Keratinocyte (primary cell): Measurements from ENCODE around the gene OR6M1. TPM values are rescaled to one million over a fixed set of nuclear protein-coding genes. Genes with fewer than 3 reads are reported as not detected.

Experiments used
- DNase-seq: peaks from one replicate; pipeline ENCODE4 v3.0.0-alpha.2; 2011; ENCODE audit warnings: low read depth, missing footprints, low spot score
- FAIRE-seq: peaks from 2 replicates; lab custom pipeline; 2011; peaks lifted over from hg19 to GRCh38; lab: Jason Lieb, UNC
- H2AFZ ChIP-seq: 2 replicates; pipeline ENCODE4 v1.6.0; 2012; ENCODE audit warnings: low read length, control low read depth, inconsistent platforms; ENCODE audit not compliant: control insufficient read depth
- H3K27ac ChIP-seq: 2 replicates; pipeline ENCODE4 v1.5.1; 2011; ENCODE audit warnings: low read length; ENCODE audit not compliant: control insufficient read depth, insufficient read depth
- H3K27me3 ChIP-seq: 3 replicates; pipeline ENCODE4 v1.6.0; 2011; ENCODE audit warnings: low read length; ENCODE audit not compliant: control insufficient read depth, insufficient read depth; ENCODE audit errors: extremely low read depth
- H3K36me3 ChIP-seq, 2 experiments: 2 replicates in 1 of 2; 3 replicates in 1 of 2; pipeline ENCODE4 v1.5.1; 2011; ENCODE audit warnings: low read length in 2 of 2, mild to moderate bottlenecking in 1 of 2; ENCODE audit not compliant: control insufficient read depth in 2 of 2, insufficient read depth in 2 of 2; ENCODE audit errors: extremely low read depth in 1 of 2
- H3K4me1 ChIP-seq: 3 replicates; pipeline ENCODE4 v1.5.1; 2011; ENCODE audit warnings: low read length; ENCODE audit not compliant: control insufficient read depth, insufficient read depth; ENCODE audit errors: extremely low read depth
- H3K4me2 ChIP-seq: 3 replicates; pipeline ENCODE4 v1.6.0; 2011; ENCODE audit warnings: low read depth, low read length; ENCODE audit not compliant: control insufficient read depth, insufficient read depth; ENCODE audit errors: extremely low read depth
- H3K4me3 ChIP-seq, 3 experiments: fragments of 200-600 bp in 1 of 3; sonication (generic) in 1 of 3; 2 replicates in 2 of 3; 3 replicates in 1 of 3; pipeline ENCODE4 v1.5.1; 2011 to 2016; ENCODE audit warnings: low read length in 3 of 3, mild to moderate bottlenecking in 3 of 3, control low read depth in 2 of 3, inconsistent platforms in 1 of 3, low read depth in 1 of 3, mixed read lengths in 1 of 3, mixed run types in 1 of 3, moderate library complexity in 1 of 3; ENCODE audit not compliant: control insufficient read depth in 2 of 3, insufficient read depth in 2 of 3; ENCODE audit errors: extremely low read depth in 1 of 3
- H3K79me2 ChIP-seq: 2 replicates; pipeline ENCODE4 v1.6.0; 2012; ENCODE audit warnings: low read length; ENCODE audit not compliant: control insufficient read depth, insufficient read depth
- H3K9ac ChIP-seq: 3 replicates; pipeline ENCODE4 v1.6.0; 2011; ENCODE audit warnings: low read length; ENCODE audit not compliant: control insufficient read depth, insufficient read depth; ENCODE audit errors: extremely low read depth
- H3K9me1 ChIP-seq: 3 replicates; pipeline ENCODE4 v1.6.0; 2011; ENCODE audit warnings: low read length; ENCODE audit not compliant: control insufficient read depth, insufficient read depth; ENCODE audit errors: extremely low read depth
- H3K9me3 ChIP-seq: 2 replicates; pipeline ENCODE4 v1.5.1; 2012; ENCODE audit warnings: low read depth, low read length; ENCODE audit not compliant: control insufficient read depth
- H4K20me1 ChIP-seq: 3 replicates; pipeline ENCODE4 v1.6.0; 2011; ENCODE audit warnings: low read length; ENCODE audit not compliant: control insufficient read depth, insufficient read depth; ENCODE audit errors: extremely low read depth
- CTCF ChIP-seq, 3 experiments: IDR thresholded peaks in 1 of 3; conservative IDR thresholded peaks in 1 of 3; optimal IDR thresholded peaks in 1 of 3; 2 replicates in 2 of 3; 3 replicates in 1 of 3; pipeline versions ENCODE3 to v1.5.1; 2011; ENCODE audit warnings: low read length in 3 of 3, mild to moderate bottlenecking in 3 of 3, moderate library complexity in 2 of 3, control low read depth in 1 of 3, inconsistent platforms in 1 of 3; ENCODE audit not compliant: insufficient read depth in 2 of 3; ENCODE audit errors: extremely low read depth in 1 of 3
- EZH2 ChIP-seq: IDR thresholded peaks from one replicate; pipeline ENCODE4 v1.6.1; 2012; ENCODE audit warnings: inconsistent platforms, mild to moderate bottlenecking, low read length, moderate library complexity
- dilution Hi-C: fragments of 300-500 bp; cut with MboI; formaldehyde crosslinking; loops from one replicate; pipeline ENCODE4 v1.7.0; 2020; ENCODE audit warnings: low sequenced_read_pairs; ENCODE audit not compliant: extremely low pct_ligation_motif_present
- polyA plus RNA-seq, 5 experiments: library from polyadenylated mRNA; depleted of rRNA in 3 of 5; stranded (reverse) in 3 of 5; stranded (forward) in 1 of 5; unstranded in 1 of 5; fragments of >200 nt; gene quantifications; 1 replicate in 1 of 5; 2 replicates in 3 of 5; 3 replicates in 1 of 5; pipeline versions ENCODE4 v1.2.1 to v1.2.3, GENCODE V29; 2011 to 2012; ENCODE audit warnings: missing spikeins in 2 of 5, low read depth in 1 of 5, low replicate concordance in 1 of 5

OR6M1 gene
- polyA plus RNA-seq, 1 donor (not counting 4 experiments of a cell fraction or from before 2014, with no cell fraction given), result not detected

- no peaks in the 10 kb centered on the region for H3K79me2 ChIP-seq
- H2AFZ ChIP-seq, result no peak overlapping the region
- H3K9ac ChIP-seq, result no peak overlapping the region
- H3K4me3 ChIP-seq, result no peak overlapping the region
- dilution Hi-C loops, result no loop called here
- H3K9me3 ChIP-seq, result no peaks in the 10 kb centered on the region
- H4K20me1 ChIP-seq, result no peaks in the 10 kb centered on the region
- no peak overlapping the region for H3K4me2 ChIP-seq
- TF ChIP-seq CTCF (optimal IDR thresholded peaks at IDR 0.05 in 1 of 3, IDR thresholded peaks at IDR 0.05 in 1 of 3, conservative IDR thresholded peaks at IDR 0.05 in 1 of 3; ENCODE audit: extremely low read depth in 1 of 3, insufficient read depth in 2 of 3, low read length in 3 of 3) (no peak), EZH2 (no peak)
- H3K36me3 ChIP-seq, result no peaks in the 10 kb centered on the region
- FAIRE-seq, result no peak
- H3K27me3 ChIP-seq, result no peaks in the 10 kb centered on the region
- no peak for DNase-seq
- no peaks in the 10 kb centered on the region for H3K9me1 ChIP-seq
- H3K27ac ChIP-seq, result no peak overlapping the region
- no peaks in the 10 kb centered on the region for H3K4me1 ChIP-seq
Observed at GRCh38 chr11:123798079-123798478, 8.1 kb downstream of the OR6M1 start.

- no peaks in the 10 kb centered on the region for H3K36me3 ChIP-seq
- dilution Hi-C loops, result no loop called here
Observed at GRCh38 chr11:123797541-123797940, 8.6 kb downstream of the OR6M1 start.

More at GRCh38 chr11:123797541-123797940, 8.6 kb downstream of the OR6M1 start:
- H4K20me1 ChIP-seq, result no peaks in the 10 kb centered on the region
- H2AFZ ChIP-seq, result no peak overlapping the region
- no peaks in the 10 kb centered on the region for H3K4me1 ChIP-seq
- H3K27me3 ChIP-seq, result no peaks in the 10 kb centered on the region
- no peaks in the 10 kb centered on the region for H3K9me1 ChIP-seq
- H3K79me2 ChIP-seq, result no peaks in the 10 kb centered on the region
- H3K9me3 ChIP-seq, result no peaks in the 10 kb centered on the region
- DNase-seq, result no peak
- H3K9ac ChIP-seq, result no peak overlapping the region
- H3K27ac ChIP-seq, result no peak overlapping the region
- H3K4me2 ChIP-seq, result no peak overlapping the region
- FAIRE-seq, result no peak
- TF ChIP-seq EZH2 (no peak), CTCF (optimal IDR thresholded peaks at IDR 0.05 in 1 of 3, IDR thresholded peaks at IDR 0.05 in 1 of 3, conservative IDR thresholded peaks at IDR 0.05 in 1 of 3; ENCODE audit: extremely low read depth in 1 of 3, insufficient read depth in 2 of 3, low read length in 3 of 3) (no peak)
- H3K4me3 ChIP-seq, result no peak overlapping the region
